Measurements from ENCODE around the gene STBD1. TPM values are rescaled to one million over a fixed set of nuclear protein-coding genes. Genes with fewer than 3 reads are reported as not detected.

Gene STBD1
- total and polyA plus RNA-seq, 2 of the 4 experiments (the other 2 are of a cell fraction), result 1.7 to 3.0 TPM

DNA sequence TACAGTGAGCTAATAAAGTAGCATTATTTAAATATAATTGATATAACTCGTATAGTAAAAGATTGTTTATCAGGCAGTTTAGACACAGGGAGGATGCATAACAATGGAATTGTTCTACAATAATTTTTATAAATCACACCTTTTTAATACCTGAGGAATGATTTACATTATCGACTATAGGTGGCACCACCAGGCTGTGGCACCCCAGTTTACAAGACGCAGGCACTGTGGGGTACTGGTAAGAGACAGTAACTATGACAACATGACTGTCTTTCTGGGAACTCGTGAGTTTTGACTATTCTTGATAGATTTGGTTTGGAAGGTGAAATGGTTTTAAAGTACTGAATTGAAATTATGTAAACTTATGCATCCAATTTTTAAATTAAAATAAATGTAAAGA lies 27.1 kb upstream of the STBD1 start:
- Histone ChIP-seq H3K9me3 (ENCODE audit: control insufficient read depth, insufficient read depth, low read length) (no peaks in the 10 kb centered on the region), H2BK5ac (ENCODE audit: low read depth, low read length, poor library complexity, severe bottlenecking) (no peak overlapping the region), H4K91ac (ENCODE audit: insufficient read depth, low read depth, low read length) (no peak overlapping the region), H3K4ac (ENCODE audit: low read depth, low read length) (no peak overlapping the region), H4K8ac (ENCODE audit: low read depth in 2 of 2, low read length in 2 of 2) (no peak overlapping the region), H3K18ac (ENCODE audit: low read depth, low read length) (no peak overlapping the region), H2BK20ac (ENCODE audit: low read depth, low read length) (no peak overlapping the region), H3K79me1 (ENCODE audit: low read depth in 1 of 2, low read length in 2 of 2) (no peaks in the 10 kb centered on the region), H3K4me2 (ENCODE audit: low read depth, low read length) (no peak overlapping the region), H3K4me1 (ENCODE audit: control insufficient read depth, insufficient read depth, low read length) (no peaks in the 10 kb centered on the region), H2AK5ac (ENCODE audit: low read depth, low read length) (no peak overlapping the region), H4K5ac (ENCODE audit: low read depth, low read length) (no peak overlapping the region), H3K27me3 (ENCODE audit: control insufficient read depth, insufficient read depth, low read length) (peaks cover 31% of the 10 kb centered on the region), H2AFZ (replicated peaks; ENCODE audit: low read length, poor library complexity) (no peak overlapping the region), H3K9me1 (ENCODE audit: insufficient read depth, low read length) (peaks cover 2% of the 10 kb centered on the region; the same call in 1 of the 2 replicates), H2BK120ac (ENCODE audit: low read depth, low read length) (no peak overlapping the region), H3K36me3 (ENCODE audit: control insufficient read depth, insufficient read depth, low read length) (no peaks in the 10 kb centered on the region), H3K9ac (ENCODE audit: low read depth, low read length) (no peak overlapping the region), H3K14ac (replicated peaks; ENCODE audit: low read depth, low read length) (no peak overlapping the region), H4K20me1 (ENCODE audit: insufficient read depth, low read length) (no peaks in the 10 kb centered on the region), H3K27ac (ENCODE audit: insufficient read depth, low read length) (no peak overlapping the region), H3K23ac (ENCODE audit: low read depth, low read length) (no peak overlapping the region), H3K56ac (ENCODE audit: extremely low read depth, insufficient read depth, low read length) (no peak overlapping the region), H3K4me3 (ENCODE audit: insufficient read depth, low read depth, low read length) (no peak overlapping the region), H2BK15ac (ENCODE audit: low read depth, low read length) (no peak overlapping the region), H2AK9ac (replicated peaks; ENCODE audit: low read depth, low read length, poor library complexity) (no peak overlapping the region)
- intact Hi-C loops (cut with micrococcal nuclease), result no loop called here
- no peak for ATAC-seq (ENCODE audit: low read depth)
- TF ChIP-seq CHD1 (IDR thresholded peaks at IDR 0.05; ENCODE audit: low read depth, low read length) (no peak), POLR2A (IDR thresholded peaks at IDR 0.05; ENCODE audit: low read depth, low read length) (no peak), RAD21 (IDR thresholded peaks at IDR 0.05; ENCODE audit: low read length) (no peak), SMC3 (IDR thresholded peaks at IDR 0.05; ENCODE audit: low read depth, low read length) (no peak)
- TF ChIP-seq, protein P1, sequence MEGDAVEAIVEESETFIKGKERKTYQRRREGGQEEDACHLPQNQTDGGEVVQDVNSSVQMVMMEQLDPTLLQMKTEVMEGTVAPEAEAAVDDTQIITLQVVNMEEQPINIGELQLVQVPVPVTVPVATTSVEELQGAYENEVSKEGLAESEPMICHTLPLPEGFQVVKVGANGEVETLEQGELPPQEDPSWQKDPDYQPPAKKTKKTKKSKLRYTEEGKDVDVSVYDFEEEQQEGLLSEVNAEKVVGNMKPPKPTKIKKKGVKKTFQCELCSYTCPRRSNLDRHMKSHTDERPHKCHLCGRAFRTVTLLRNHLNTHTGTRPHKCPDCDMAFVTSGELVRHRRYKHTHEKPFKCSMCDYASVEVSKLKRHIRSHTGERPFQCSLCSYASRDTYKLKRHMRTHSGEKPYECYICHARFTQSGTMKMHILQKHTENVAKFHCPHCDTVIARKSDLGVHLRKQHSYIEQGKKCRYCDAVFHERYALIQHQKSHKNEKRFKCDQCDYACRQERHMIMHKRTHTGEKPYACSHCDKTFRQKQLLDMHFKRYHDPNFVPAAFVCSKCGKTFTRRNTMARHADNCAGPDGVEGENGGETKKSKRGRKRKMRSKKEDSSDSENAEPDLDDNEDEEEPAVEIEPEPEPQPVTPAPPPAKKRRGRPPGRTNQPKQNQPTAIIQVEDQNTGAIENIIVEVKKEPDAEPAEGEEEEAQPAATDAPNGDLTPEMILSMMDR (conservative IDR thresholded peaks at IDR 0.05; ENCODE audit: low read depth, low read length), result no peak
- in situ Hi-C loops (cut with MboI; ENCODE audit: low sequenced_read_pairs), result no loop called here
- WGBS, 2 experiments (ENCODE audit: extremely low coverage in 2 of 2, insufficient read length in 1 of 2), result no CpG with 5 or more reads among the region's 4 CpGs
- no peak for DNase-seq
- dilution Hi-C loops (cut with HindIII; ENCODE audit: low sequenced_read_pairs, unreplicated experiment), result no loop called here
- BruUV-seq (replicated peaks), result no TSS peak
- POLR2A ChIA-PET (ENCODE audit: unreplicated experiment), result no interaction called here
- CTCF ChIA-PET, result interaction anchor here (1.3 to 1.7 kb wide), 2 partner anchors 98 to 100 kb away, joined by 5 read pairs; no protein-coding TSS in a partner anchor

Measured in IMR-90 (cell line).